ENCODE results near the gene CPB1.

CPB1 gene

GRCh38 chr3:148884261-148884660 is 56.6 kb downstream of the CPB1 start:
- DNase-seq: no peak

GRCh38 chr3:148889828-148890227 is 62.2 kb downstream of the CPB1 start:
- DNase-seq: no peak

GRCh38 chr3:148896062-148896461 is 68.5 kb downstream of the CPB1 start:
- no peak for DNase-seq

- DNase-seq: no peak
Observed at GRCh38 chr3:148901987-148902791, 74.6 kb downstream of the CPB1 start.

DNA sequence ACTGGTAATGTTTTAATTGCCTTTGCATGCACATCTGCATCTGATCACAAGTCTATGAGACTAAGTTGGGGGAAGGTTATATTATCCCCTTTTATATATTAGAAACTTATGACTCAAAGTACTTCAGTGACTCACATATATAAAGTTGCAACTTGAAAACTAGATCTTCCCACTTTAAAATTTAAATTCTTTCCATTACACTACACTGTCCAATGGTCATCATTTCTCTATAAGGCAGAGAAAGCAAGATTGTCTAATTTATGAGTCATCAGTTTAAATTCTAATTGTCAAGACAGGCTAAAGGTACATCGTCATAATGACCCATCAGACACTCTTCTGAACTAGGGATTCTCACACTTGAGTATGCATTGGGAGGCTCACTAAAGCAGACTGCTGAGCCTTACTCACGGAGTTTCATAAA is 75.4 kb downstream of the CPB1 start:
- DNase-seq: no peak

GRCh38 chr3:148903941-148904340 is 76.3 kb downstream of the CPB1 start:
- DNase-seq: no peak

GRCh38 chr3:148906667-148907066 is 79.1 kb downstream of the CPB1 start:
- no peak for DNase-seq
